Measurements from ENCODE around the gene PRAMEF1.

DNA sequence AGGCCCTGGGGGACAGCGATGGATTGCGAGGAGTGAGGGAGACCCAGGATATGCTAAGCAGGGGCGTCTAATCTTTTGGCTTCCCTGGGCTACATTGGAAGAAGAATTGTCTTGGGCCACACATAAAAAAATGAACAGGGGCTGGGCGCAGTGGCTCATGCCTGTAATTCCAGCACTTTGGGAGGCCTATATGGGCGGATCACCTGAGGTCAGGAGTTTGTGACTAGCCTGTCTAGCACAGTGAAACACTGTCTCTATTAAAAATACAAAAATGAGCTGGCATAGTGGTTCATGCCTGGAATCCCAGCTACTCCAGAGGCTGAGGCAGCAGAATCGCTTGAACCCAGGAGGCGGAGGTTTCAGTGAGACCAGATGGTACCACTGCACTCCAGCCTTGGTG lies 28.4 kb upstream of the PRAMEF1 start:
- TF ChIP-seq EZH2 (IDR thresholded peaks at IDR 0.05; ENCODE audit: insufficient read depth, poor library complexity, severe bottlenecking) (no peak), EZH2phosphoT487 (IDR thresholded peaks at IDR 0.05; ENCODE audit: insufficient read depth, low read depth) (no peak)
